Activated T-cell treated with anti-CD3 and anti-CD28 coated beads, Interleukin-2, amount 50 U/mL, for 1 hour (primary cell): ENCODE measurements around the gene SCAMP1.
"Not testable (repeated sequence)": the region's sequence is repeated elsewhere in the genome, so short reads cannot be mapped to it uniquely, and the experiment has no call there.

ENCODE experiments used
- DNase-seq: peaks from one replicate; pipeline ENCODE4 v3.0.0-alpha.2; 2020

Gene SCAMP1

DNA sequence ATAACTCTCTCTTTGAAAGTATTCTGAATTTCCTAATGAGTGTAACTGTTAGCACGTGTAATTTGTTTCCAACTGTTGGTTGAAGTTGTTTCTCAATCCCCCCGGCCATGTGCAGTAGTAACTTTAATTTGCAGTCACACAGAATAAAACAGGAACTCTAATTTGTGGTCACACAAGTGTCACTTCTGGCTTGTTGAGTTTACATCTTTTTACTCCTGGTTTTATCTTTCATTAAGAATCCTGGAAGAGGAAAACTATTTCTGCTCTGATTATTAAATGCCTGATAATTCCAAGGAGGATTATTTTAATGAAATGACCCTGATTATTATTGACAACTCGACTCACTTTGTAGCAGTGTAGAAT is 1.2 kb downstream of the SCAMP1 start:
- DNase-seq: no peak

GRCh38 chr5:78362220-78362619 is 1.8 kb downstream of the SCAMP1 start:
- DNase-seq: no peak

- no peak for DNase-seq
These were observed 3.6 kb downstream of the SCAMP1 start for GRCh38 chr5:78364005-78364404.

DNA sequence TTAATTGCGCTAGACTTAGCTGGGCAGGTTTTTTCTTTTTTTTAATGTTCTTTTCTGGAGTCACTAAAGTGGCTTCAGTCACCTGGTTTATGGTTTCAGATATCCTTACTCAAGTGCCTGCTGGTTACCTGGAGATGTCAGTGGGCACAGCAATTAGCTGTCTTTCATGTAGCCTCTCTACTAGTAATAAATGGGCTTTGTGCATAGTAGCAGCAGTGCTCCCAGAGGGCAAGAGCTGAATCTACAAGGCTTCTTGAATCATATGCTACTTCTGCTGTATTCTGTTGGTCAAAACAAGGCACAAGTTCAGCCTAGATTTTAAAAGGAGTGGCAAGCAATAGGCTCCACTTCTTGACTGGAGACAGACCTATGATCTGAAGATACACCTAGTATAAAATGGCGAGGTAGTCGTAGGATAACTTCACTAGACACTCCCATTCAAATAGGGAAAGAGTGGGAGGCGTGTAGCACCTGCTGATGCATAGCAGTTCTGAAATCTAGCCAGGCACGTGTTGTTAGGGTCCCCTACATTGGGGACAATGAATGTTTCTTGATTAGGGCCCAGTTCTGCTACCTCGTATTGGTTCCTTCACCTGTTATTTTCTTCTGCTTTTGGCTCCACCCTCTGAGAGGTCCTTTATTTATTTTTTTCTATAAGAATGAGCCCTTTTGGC is 7.0 kb downstream of the SCAMP1 start:
- DNase-seq: no peak

DNA sequence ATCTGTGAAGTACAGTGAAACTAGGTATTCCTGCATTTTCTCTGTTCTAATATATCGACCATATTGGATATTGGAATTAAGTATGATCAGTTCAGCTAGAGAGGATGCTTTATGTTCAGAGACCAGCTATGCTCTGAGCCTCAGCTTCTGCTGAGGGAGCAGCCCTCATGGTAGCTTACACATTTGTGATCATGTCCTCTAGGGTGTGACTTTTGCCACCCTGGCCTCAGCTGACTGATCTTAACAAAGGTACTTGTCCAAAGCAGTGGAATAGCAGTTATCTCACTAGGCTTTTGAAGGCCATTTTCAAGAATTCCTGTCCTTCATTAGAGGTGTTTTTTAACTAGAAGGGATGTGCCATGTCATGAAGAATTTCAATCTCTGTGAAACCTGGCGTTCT is 9.3 kb downstream of the SCAMP1 start:
- DNase-seq: no peak

DNA sequence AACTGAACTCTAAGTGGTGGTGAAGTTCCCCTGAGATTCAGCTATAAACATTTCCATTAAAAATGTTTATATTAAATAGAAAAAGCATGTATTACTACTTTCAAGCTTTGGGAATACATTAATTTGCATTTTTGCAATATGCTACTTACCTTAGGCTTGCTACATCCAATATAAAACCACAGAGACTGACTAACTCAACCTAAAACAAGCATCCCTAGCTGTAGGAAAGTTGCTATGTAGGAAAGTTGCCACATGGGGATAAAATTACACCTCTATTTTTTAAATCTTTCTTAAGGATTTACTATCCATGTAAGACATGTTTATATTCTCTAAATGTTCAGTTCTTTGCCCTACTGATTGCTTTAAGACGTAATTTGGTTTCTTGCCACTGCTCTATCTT is 12.8 kb downstream of the SCAMP1 start:
- DNase-seq: no peak

GRCh38 chr5:78376315-78376714 is 15.9 kb downstream of the SCAMP1 start:
- no peak for DNase-seq

DNA sequence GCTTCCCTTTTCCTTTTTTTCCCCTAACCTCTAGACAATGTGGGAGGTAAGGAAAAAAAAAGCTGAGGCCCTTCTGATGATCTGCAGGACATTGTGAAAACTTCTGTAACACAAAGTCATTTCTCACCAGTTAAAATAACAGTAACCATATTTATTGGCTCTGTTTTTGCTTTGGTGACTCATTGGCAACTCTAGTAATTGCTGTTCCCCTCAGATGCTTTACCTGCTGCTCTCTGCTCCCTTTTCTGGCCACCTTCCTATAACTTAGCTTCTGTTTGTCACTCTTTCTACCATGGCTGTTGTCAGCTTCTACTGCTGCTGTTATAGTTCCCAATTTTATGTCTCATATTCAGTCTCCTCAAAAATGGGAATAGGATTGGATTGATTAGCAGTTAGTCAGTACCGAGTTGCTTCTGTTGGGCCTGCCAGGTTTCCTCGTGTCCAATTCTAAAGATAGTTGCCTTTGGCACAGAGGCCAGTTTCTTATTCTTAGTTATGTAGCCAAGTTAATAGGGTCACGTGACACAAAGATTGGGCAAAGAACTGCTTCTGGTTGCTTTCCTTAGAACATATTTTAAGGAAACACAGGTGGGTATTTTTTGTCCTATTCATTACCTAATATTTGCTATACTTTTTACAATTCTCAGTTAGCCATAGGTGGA is 16.8 kb downstream of the SCAMP1 start:
- DNase-seq: no peak

DNA sequence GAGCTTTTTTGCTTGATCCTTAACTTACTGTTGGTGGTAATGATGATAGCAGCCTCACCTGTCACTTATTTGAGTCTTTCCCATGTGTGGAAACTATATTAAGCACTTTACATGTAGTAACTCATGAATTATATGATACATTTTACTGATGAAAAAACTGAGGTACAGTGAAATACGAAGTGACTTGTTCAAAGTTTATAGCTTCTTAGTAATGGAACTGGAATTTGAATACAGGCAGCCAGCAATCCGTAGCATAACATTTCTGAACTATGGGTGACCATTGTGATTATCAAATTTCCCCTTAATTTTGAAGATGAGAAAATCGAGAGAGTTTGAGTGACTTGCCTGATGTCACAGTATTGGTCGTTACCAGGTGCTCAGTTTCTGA is 17.3 kb downstream of the SCAMP1 start:
- DNase-seq: no peak

- DNase-seq: no peak
These were observed 27.2 kb downstream of the SCAMP1 start for GRCh38 chr5:78387468-78388153.

- DNase-seq: not testable (repeated sequence)
These were observed 30.9 kb downstream of the SCAMP1 start for GRCh38 chr5:78391357-78391756.

- DNase-seq: no peak
These were observed 37.4 kb downstream of the SCAMP1 start for GRCh38 chr5:78397831-78398230.

DNA sequence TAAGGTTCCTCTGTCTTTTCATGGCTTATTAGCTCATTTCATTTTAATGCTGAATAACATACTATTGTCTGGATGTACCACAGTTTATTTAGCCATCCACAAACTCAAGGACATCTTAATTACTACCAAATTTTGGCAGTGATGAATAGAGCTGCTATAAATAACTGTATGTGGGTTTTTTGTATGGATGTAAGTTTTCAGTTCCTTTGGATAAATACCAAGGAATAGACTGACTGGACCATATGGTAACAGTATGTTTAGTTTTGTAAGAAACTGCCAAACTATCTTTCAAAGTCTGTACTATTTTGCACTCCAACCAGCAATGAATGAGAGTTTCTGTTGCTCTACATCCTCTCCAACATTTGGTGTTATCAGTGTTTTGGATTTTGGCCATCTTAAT is 38.7 kb downstream of the SCAMP1 start:
- no peak for DNase-seq

GRCh38 chr5:78404682-78405293 is 44.4 kb downstream of the SCAMP1 start:
- no peak for DNase-seq

DNA sequence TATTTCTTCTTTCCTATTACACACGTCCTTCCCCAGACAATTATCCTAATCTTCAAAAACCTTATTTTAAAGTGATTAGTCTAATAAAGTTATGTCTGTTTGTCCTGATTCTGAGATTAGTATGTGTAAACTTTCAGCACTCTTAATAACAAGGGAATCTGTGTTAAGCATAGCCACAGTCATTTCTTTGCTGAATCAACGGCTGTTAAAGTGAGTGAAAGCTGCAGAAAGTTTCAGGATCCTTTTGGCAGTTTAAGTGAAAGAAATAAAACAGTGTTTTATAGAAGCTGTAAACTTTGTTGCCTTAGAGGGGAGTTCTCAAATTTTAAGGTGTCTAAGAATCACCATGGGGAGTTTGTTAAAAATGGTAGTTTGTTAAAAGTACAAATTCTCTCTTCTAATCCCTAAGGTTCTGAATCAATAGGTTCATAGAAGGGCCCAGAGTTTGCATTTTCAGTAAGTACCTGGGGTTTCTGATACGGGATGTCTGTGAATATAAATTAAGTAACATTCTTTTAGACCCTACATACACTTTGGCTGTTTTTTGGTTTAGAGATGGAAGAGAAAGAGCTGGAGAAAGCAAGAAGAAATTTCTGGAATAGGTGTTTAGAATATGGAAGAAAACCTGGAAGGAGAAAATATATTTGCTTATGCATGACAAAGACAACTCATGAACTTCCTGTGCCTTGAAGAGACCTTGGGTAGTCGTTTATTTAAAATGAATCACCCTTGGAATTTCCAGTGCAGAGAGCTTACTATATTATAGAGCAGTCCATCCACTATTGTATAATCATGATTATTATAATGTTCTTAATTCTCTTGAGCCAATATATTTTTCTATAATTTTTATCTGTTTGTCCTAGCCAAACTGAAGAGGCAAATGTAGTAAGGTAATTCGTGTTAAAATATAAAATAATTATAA is 45.7 kb downstream of the SCAMP1 start:
- DNase-seq: no peak

DNA sequence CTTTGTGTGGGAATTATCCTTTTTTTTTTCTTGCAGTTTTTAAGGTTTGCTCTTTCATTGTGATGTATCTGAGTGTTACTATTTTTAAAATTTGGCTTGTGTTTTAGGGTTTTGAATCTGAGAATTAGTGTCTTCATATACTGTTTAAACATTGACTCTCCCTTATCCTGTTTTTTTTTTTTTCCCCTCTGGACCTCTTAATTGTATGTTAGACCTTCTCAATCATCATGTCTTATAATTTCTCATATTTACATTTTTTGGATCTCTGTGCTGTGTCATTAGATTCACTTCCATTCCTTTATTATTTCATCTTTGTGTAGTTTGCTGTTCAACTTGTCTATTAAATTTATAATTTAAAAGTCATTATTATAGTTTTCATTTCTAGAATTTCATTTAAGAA is 47.0 kb downstream of the SCAMP1 start:
- no peak for DNase-seq

GRCh38 chr5:78411586-78411985 is 51.2 kb downstream of the SCAMP1 start:
- no peak for DNase-seq

DNA sequence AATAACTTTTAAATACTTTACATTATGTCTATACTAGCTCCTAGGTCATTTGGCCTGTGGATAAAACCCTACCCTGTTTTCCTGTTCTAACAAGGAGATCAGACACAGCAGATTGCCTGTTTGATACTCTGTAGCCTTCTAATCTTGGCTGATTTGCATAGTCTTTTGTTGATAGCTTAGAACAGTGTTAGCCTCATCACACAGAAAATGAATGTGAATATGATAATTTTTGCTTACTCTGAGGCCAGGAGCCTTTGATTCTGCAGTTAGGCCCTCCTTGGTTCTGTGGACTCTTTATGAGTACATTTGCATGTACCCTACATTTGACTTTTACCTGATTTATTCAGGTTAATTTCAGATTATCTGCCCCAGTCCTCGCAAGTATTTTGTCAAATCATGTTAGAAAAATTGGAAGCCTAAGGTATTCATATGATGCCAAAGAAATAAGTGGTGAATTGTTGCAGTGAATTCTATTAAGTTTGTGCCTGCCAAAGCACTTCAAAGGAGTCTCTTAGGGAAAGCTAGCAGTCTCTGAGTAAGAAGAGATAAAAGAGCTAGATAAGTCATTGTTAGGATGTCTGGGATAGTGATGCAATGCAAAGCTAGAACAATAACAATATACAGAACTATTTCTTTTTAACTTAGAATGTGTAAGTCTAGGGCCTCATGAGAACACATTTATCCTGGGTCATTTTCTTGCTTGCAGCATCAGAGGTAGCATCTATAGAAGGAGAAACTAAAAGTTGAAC is 56.4 kb downstream of the SCAMP1 start:
- DNase-seq: no peak

DNA sequence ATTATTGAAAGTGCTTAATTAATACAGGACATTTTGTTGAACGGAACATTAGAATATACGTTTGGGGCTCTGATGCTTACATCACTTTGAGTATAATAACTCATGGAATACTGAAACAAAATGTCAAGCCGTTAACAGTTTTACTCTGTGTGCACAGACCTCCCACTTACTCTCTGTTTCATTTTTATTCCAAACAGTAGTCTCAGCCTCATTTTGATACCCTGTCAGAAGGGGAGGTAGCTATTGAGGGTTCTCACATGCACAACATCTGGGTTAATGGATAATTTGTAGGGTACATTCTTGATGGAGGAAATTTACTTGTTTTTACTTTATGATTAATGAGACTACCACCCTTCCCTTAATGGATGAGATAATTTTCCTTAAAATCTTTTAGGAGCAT is 59.0 kb downstream of the SCAMP1 start:
- DNase-seq: no peak

DNA sequence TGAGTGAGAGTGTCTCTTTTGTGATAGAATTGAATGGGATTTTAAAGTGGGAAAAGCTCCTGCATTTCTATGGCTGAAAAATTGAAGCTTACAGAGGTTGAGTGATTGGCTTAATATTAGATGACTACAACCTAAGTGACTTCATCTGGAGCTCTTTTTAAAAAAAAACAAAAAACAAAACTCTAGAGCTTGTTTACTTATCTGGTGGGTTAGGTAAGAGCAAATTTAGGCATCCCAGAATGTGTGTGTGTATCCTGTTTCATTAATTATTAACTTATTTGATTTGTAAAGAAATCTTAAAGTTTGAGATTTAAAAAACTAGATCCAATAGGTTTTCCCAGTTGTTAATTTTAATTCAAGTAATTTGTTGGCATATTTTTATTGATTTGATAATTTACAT is 60.1 kb downstream of the SCAMP1 start:
- no peak for DNase-seq

- no peak for DNase-seq
These were observed 64.2 kb downstream of the SCAMP1 start for GRCh38 chr5:78424665-78425064.

DNA sequence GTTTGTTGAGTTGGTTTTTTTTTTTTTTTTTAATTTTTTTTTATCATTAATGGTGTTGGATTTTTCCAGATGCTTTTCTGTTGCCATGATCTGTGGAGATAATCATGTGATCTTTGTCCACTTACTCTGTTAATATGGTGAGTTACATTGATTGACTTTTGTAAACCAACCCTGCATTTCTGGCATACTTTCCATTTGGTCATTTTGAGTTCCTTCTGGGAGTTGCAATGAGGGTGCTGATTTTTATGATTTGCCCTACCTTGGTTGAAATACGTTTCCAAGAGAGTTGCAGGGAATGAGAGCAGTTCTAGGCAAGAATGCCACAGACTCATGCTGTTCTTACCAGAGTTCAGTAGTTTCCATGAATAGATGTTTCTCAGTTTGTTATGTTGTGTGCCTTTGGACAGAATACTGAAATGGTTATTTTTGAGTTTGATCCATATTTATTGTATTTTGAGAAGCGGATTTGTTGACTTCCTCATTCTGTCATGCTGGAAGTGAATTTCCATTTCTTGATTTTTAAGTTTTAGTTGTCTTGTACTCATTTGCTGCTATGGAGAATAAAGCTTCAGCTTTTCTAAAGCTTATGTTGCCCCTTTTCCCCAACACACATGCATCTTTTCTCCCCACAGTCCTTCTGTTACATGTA is 69.0 kb downstream of the SCAMP1 start:
- no peak for DNase-seq
